SU-DHL-6 (cell line): ENCODE data around the gene COBLL1.

Source experiments
- H2AFZ ChIP-seq: fragments of 200-600 bp; sonication (generic); 2 replicates; pipeline ENCODE4 v1.6.1; 2014; ENCODE audit warnings: low read depth, mild to moderate bottlenecking, moderate library complexity, mixed read lengths, antibody characterized with exemption, low read length; ENCODE audit not compliant: severe bottlenecking
- H3F3A ChIP-seq: fragments of 200-600 bp; shearing (Covaris generic); 2 replicates; pipeline ENCODE4 v1.6.0; 2016; ENCODE audit warnings: antibody characterized with exemption, mild to moderate bottlenecking; ENCODE audit not compliant: insufficient read depth
- H3K27ac ChIP-seq: fragments of 200-600 bp; sonication (generic); 2 replicates; pipeline ENCODE4 v1.5.1; 2016; ENCODE audit warnings: low read depth, mild to moderate bottlenecking, low read length, moderate library complexity, mixed read lengths
- H3K27me3 ChIP-seq: fragments of 200-600 bp; sonication (generic), shearing (Covaris generic); 2 replicates; pipeline ENCODE4 v1.6.0; 2014; ENCODE audit warnings: mild to moderate bottlenecking, low read length
- H3K36me3 ChIP-seq: fragments of 200-600 bp; sonication (generic); 2 replicates; pipeline ENCODE4 v1.6.1; 2014; ENCODE audit warnings: mild to moderate bottlenecking, low read length, mixed read lengths
- H3K4me2 ChIP-seq: fragments of 300-600, 200-600 bp; shearing (Covaris generic), sonication (generic); 2 replicates; pipeline ENCODE4 v1.6.0; 2014; ENCODE audit warnings: low read length, low read depth, mild to moderate bottlenecking; ENCODE audit not compliant: poor library complexity, severe bottlenecking
- H3K4me3 ChIP-seq: fragments of 200-600 bp; sonication (generic); 2 replicates; pipeline ENCODE4 v1.5.1; 2014; ENCODE audit warnings: antibody characterized with exemption, low read length, mild to moderate bottlenecking, mixed read lengths; ENCODE audit not compliant: insufficient read depth, poor library complexity, severe bottlenecking
- H3K79me2 ChIP-seq: fragments of 200-600 bp; sonication (generic); 2 replicates; pipeline ENCODE4 v1.6.1; 2014; ENCODE audit warnings: mild to moderate bottlenecking, low read length, moderate library complexity; ENCODE audit not compliant: insufficient read depth
- H3K9ac ChIP-seq: fragments of 200-600 bp; sonication (generic); 2 replicates; pipeline ENCODE4 v1.7.0; 2014; ENCODE audit warnings: mild to moderate bottlenecking, low read length
- H3K9me2 ChIP-seq: fragments of 200-600 bp; sonication (generic); replicated peaks from 2 replicates; pipeline ENCODE4 v1.6.1; 2014; ENCODE audit warnings: low read length; ENCODE audit not compliant: insufficient read depth
- H3K9me3 ChIP-seq: fragments of 200-600 bp; sonication (generic); 2 replicates; pipeline ENCODE4 v1.6.1; 2014; ENCODE audit warnings: low read length, mixed read lengths; ENCODE audit not compliant: insufficient read depth
- H4K20me1 ChIP-seq: fragments of 200-600 bp; sonication (generic); 2 replicates; pipeline ENCODE4 v1.6.1; 2014; ENCODE audit warnings: low read depth, mild to moderate bottlenecking, antibody characterized with exemption, low read length, moderate library complexity, mixed read lengths
- EZH2phosphoT487 ChIP-seq: fragments of 200-600 bp; sonication (generic), shearing (Covaris generic); conservative IDR thresholded peaks from 2 replicates; pipeline ENCODE4 v1.6.1; 2018; ENCODE audit warnings: mild to moderate bottlenecking, antibody characterized with exemption, low read length, moderate library complexity, mixed read lengths
- TF ChIP-seq, protein P1 (sequence below): fragments of 200-600 bp; sonication (generic); IDR thresholded peaks from one replicate; pipeline ENCODE4 v1.5.1; 2017; ENCODE audit warnings: antibody characterized with exemption, mild to moderate bottlenecking, low read length, moderate library complexity; ENCODE audit not compliant: insufficient read depth, poor library complexity, severe bottlenecking

The COBLL1 gene

GRCh38 chr2:164824872-164825271, 16.8 kb downstream of the COBLL1 start:
- Histone ChIP-seq H3K27ac (no peak overlapping the region), H3K4me3 (no peak overlapping the region), H3K9ac (no peak overlapping the region), H3K79me2 (no peaks in the 10 kb centered on the region), H4K20me1 (no peaks in the 10 kb centered on the region), H3K9me2 (no peaks in the 10 kb centered on the region), H3F3A (no peaks in the 10 kb centered on the region), H2AFZ (no peak overlapping the region), H3K4me2 (no peak overlapping the region), H3K36me3 (no peaks in the 10 kb centered on the region), H3K27me3 (no peaks in the 10 kb centered on the region), H3K9me3 (no peaks in the 10 kb centered on the region)
- TF ChIP-seq, protein P1, sequence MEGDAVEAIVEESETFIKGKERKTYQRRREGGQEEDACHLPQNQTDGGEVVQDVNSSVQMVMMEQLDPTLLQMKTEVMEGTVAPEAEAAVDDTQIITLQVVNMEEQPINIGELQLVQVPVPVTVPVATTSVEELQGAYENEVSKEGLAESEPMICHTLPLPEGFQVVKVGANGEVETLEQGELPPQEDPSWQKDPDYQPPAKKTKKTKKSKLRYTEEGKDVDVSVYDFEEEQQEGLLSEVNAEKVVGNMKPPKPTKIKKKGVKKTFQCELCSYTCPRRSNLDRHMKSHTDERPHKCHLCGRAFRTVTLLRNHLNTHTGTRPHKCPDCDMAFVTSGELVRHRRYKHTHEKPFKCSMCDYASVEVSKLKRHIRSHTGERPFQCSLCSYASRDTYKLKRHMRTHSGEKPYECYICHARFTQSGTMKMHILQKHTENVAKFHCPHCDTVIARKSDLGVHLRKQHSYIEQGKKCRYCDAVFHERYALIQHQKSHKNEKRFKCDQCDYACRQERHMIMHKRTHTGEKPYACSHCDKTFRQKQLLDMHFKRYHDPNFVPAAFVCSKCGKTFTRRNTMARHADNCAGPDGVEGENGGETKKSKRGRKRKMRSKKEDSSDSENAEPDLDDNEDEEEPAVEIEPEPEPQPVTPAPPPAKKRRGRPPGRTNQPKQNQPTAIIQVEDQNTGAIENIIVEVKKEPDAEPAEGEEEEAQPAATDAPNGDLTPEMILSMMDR: no peak
- TF ChIP-seq EZH2phosphoT487: no peak

DNA sequence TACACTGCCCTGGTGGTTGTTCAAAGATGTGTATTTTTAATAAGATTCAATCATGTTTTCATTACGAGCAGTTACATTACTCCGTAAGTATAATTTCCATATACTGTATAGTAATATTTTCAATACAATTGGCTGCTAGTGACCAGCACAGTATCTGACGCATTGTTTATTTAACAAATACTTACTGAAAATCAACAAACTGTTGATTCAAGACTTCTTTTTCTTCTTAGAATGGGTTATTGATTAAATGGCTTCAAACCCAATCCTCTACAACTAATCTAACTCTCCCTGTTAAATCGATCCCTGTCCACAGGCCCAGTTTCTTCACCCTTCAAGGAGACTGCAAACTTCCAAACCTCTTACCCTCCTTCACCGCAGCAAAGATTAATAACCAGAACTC, 18.5 kb downstream of the COBLL1 start:
- H3K36me3 ChIP-seq: no peaks in the 10 kb centered on the region
- H3K79me2 ChIP-seq: no peaks in the 10 kb centered on the region
- H3K4me3 ChIP-seq: no peak overlapping the region
- TF ChIP-seq, protein P1: no peak
- TF ChIP-seq EZH2phosphoT487: no peak
- no peaks in the 10 kb centered on the region for H3K27me3 ChIP-seq
- no peaks in the 10 kb centered on the region for H3K9me2 ChIP-seq
- no peak overlapping the region for H3K9ac ChIP-seq
- no peaks in the 10 kb centered on the region for H3K9me3 ChIP-seq
- H3F3A ChIP-seq: no peaks in the 10 kb centered on the region
- H3K4me2 ChIP-seq: no peak overlapping the region
- no peaks in the 10 kb centered on the region for H4K20me1 ChIP-seq
- H2AFZ ChIP-seq: no peak overlapping the region
- H3K27ac ChIP-seq: no peak overlapping the region

GRCh38 chr2:164821338-164821737, 20.3 kb downstream of the COBLL1 start:
- Histone ChIP-seq H3K79me2 (no peaks in the 10 kb centered on the region), H3K4me2 (no peak overlapping the region)

More at GRCh38 chr2:164821338-164821737, 20.3 kb downstream of the COBLL1 start:
- Histone ChIP-seq H3K9me2 (no peaks in the 10 kb centered on the region; the same call in 1 of the 2 replicates), H3K9me3 (no peaks in the 10 kb centered on the region), H3F3A (no peaks in the 10 kb centered on the region), H4K20me1 (no peaks in the 10 kb centered on the region), H3K36me3 (no peaks in the 10 kb centered on the region), H3K9ac (no peak overlapping the region), H3K4me3 (no peak overlapping the region), H3K27ac (no peak overlapping the region), H2AFZ (no peak overlapping the region), H3K27me3 (no peaks in the 10 kb centered on the region)
- no peak for TF ChIP-seq EZH2phosphoT487
- TF ChIP-seq, protein P1: no peak
